BLaER1 treated with 17β-estradiol and CSF1 and Interleukin-3, amounts not matched to agents 10 nM and 100 nM (cell line): Measurements from ENCODE around the gene VEGFC.

Experiments used
- H3K27ac ChIP-seq, 11 experiments: shearing (Covaris generic); formaldehyde crosslinking; 2 replicates each; pipeline ENCODE4 v1.8.1; 2022
- H3K27me3 ChIP-seq, 11 experiments: shearing (Covaris generic); formaldehyde crosslinking; 2 replicates each; pipeline ENCODE4 v1.8.1; 2022
- H3K36me3 ChIP-seq, 11 experiments: shearing (Covaris generic); formaldehyde crosslinking; 2 replicates each; pipeline ENCODE4 v1.8.1; 2022
- H3K4me1 ChIP-seq, 10 experiments: shearing (Covaris generic); formaldehyde crosslinking; 2 replicates each; pipeline ENCODE4 v1.8.1; 2022
- H3K4me2 ChIP-seq, 11 experiments: shearing (Covaris generic); formaldehyde crosslinking; 2 replicates each; pipeline ENCODE4 v1.8.1; 2022
- H3K4me3 ChIP-seq, 10 experiments: shearing (Covaris generic); formaldehyde crosslinking; 2 replicates each; pipeline ENCODE4 v1.8.1; 2022
- H3K9ac ChIP-seq, 11 experiments: shearing (Covaris generic); formaldehyde crosslinking; 2 replicates each; pipeline ENCODE4 v1.8.1; 2022
- H3K9me3 ChIP-seq, 11 experiments: shearing (Covaris generic); formaldehyde crosslinking; replicated peaks in 1 of 11; 2 replicates each; pipeline ENCODE4 v1.8.1; 2022
- H4K20me1 ChIP-seq, 11 experiments: shearing (Covaris generic); formaldehyde crosslinking; 2 replicates each; pipeline ENCODE4 v1.8.1; 2022
- Cebpa-rat ChIP-seq, 11 experiments: shearing (Covaris generic); IDR thresholded peaks; 2 replicates each; pipeline ENCODE4 v1.8.1; 2022

The VEGFC gene

DNA sequence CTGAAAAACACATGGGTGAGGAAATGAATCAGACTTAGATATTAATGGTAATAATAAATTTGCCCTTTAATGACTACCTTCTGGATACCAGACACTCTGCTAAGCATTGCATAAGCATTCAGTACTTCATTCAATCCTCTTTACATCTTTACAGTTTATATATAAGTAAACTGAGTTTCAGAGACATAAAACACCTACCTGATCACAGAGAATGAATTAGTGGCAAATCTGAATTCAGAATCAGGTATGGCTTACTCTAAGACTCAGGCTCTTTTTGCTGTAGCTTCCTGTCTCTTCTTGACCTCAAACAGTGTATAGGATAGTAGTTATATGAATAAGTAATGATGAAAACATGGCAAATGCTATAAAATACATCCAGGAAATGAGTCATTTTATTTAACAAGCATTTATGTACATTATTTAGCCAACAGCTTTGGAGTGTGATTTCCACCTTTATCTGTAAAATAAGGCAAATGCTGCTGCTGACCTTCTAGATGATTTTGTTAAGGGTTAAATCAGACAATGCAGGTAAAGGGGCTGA lies 83.9 kb downstream of the VEGFC start:
- Histone ChIP-seq H4K20me1 (no peaks in the 10 kb centered on the region), H3K4me2 (no peak overlapping the region), H3K9me3 (no peaks in the 10 kb centered on the region), H3K27ac (no peak overlapping the region), H3K36me3 (no peaks in the 10 kb centered on the region), H3K4me3 (no peak overlapping the region), H3K9ac (no peak overlapping the region), H3K4me1 (no peaks in the 10 kb centered on the region), H3K27me3 (no peaks in the 10 kb centered on the region)
- TF ChIP-seq Cebpa-rat (IDR thresholded peaks at IDR 0.05), result no peak

DNA sequence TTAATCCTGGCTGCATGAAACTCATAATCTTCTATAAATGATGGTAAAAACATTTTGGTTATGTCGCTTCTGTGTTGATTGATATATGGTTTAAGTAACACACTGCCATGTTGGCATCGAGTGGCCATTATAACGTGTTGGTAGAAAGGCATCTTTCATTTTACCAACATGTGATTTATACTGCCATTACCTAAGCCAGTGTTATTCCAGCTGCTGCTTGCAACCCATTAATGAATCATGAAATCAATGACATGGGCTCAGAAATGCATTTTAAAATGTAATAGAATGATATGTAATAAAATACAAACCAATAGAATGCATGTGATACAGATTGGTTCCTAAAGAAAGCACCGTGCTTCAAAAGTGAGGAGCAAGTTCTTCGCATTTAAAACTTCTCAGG lies 102.0 kb downstream of the VEGFC start:
- Histone ChIP-seq H3K4me1 (no peaks in the 10 kb centered on the region), H3K4me3 (no peak overlapping the region), H3K36me3 (no peaks in the 10 kb centered on the region), H3K27me3 (no peaks in the 10 kb centered on the region), H3K4me2 (no peak overlapping the region), H3K9me3 (no peaks in the 10 kb centered on the region), H3K9ac (no peak overlapping the region), H3K27ac (no peak overlapping the region), H4K20me1 (no peaks in the 10 kb centered on the region)
- TF ChIP-seq Cebpa-rat (IDR thresholded peaks at IDR 0.05), result no peak

DNA sequence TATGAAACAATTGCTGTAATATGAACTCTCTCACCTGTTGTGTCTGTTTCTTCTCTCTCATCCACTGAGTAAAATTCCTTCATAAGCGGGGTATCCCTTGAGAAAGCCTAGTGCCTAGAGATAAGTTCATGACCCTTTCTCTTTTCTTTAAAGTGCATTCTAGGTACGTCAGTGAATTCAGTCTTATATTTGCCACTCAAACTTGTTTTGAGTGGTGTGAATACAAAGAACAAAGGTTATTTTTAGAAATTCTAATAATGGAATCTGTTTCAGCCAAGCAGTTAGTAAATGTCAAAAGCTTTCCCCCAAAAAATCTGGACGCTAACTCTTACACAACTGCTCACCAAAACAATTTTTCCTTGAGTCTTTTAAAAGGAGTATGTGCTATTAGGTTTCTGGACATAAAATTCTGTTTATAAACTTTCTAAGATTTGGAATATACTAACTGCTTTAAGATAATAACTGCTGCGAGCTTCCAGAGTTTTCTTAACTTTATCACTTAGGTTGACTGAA lies 112.0 kb downstream of the VEGFC start:
- no peak overlapping the region for H3K27ac ChIP-seq
- H3K27me3 ChIP-seq, result no peaks in the 10 kb centered on the region
- H4K20me1 ChIP-seq, result no peaks in the 10 kb centered on the region; a peak in 1 of 22 replicates
- no peak overlapping the region for H3K4me3 ChIP-seq
- no peaks in the 10 kb centered on the region for H3K9me3 ChIP-seq
- no peak for TF ChIP-seq Cebpa-rat (IDR thresholded peaks at IDR 0.05)
- no peaks in the 10 kb centered on the region for H3K4me1 ChIP-seq
- no peak overlapping the region for H3K4me2 ChIP-seq
- H3K9ac ChIP-seq, result no peak overlapping the region
- H3K36me3 ChIP-seq, result no peaks in the 10 kb centered on the region

DNA sequence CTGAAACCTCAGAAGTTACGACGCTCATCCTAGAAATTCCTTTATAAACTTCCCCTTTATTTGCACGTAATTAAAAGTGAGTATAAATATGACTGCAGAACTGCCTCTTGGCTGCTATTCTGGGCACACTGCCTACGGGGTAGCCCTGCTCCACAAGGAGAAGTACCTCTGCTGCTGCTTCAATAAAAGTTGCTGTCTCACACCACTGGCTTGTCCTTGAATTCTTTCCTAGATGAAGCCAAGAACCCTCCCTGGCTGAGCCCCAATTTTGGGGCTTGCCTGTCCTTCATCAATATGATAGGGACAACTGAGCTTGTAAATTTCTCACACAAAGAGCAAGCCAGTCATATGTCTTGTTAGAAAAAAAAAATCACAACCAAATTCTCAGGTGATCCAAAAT lies 115.8 kb downstream of the VEGFC start:
- no peaks in the 10 kb centered on the region; a peak in 1 of 22 replicates for H4K20me1 ChIP-seq
- no peak overlapping the region for H3K4me2 ChIP-seq
- no peak for TF ChIP-seq Cebpa-rat (IDR thresholded peaks at IDR 0.05)
- H3K27ac ChIP-seq, result no peak overlapping the region
- no peaks in the 10 kb centered on the region for H3K27me3 ChIP-seq
- no peaks in the 10 kb centered on the region for H3K4me1 ChIP-seq
- H3K36me3 ChIP-seq, result no peaks in the 10 kb centered on the region
- no peak overlapping the region for H3K4me3 ChIP-seq
- H3K9me3 ChIP-seq, result no peaks in the 10 kb centered on the region
- H3K9ac ChIP-seq, result no peak overlapping the region

DNA sequence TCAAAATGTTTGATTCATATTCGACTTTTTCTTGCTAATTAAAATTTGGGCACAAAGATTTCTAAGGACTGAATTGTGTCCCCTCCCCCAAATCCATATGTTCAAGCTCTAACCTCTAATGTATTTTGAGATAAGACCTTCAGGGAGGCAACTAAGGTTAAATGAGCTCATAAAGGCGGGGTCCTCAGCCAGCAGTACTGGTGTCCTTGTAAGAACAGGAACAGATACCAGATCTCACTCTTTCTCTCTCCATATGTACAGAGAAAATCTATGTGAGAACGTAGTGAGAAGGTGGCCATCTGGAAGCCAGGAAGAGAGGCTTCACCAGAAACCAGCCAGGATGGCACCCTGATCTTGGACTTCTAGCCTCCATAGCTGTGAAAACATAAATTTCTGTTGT lies 116.9 kb downstream of the VEGFC start:
- no peak overlapping the region for H3K4me3 ChIP-seq
- H3K27ac ChIP-seq, result no peak overlapping the region
- no peak overlapping the region for H3K9ac ChIP-seq
- no peak for TF ChIP-seq Cebpa-rat (IDR thresholded peaks at IDR 0.05)
- H3K4me2 ChIP-seq, result no peak overlapping the region
- no peaks in the 10 kb centered on the region for H3K9me3 ChIP-seq
- H3K4me1 ChIP-seq, result no peaks in the 10 kb centered on the region
- H3K27me3 ChIP-seq, result no peaks in the 10 kb centered on the region
- no peaks in the 10 kb centered on the region; a peak in 1 of 22 replicates for H4K20me1 ChIP-seq
- no peaks in the 10 kb centered on the region for H3K36me3 ChIP-seq

DNA sequence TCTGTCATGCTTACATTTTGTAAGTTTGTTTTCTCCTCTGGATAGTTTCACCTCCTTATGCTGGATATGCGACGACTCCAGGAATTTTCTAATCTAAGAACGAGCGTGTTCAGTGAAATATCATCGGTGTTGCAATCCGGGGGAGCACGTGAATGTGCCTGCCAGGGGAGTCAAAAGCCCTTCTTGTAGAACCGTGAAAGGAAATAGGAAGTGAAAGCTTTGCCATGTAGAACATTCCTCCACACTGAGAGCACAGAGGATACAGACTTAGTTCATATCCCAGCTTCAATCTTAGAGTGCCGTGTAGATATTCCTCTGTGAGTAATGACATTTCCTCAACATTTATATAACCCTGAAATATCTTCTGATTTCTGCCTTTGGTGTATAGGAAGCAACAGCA lies 121.2 kb downstream of the VEGFC start:
- Histone ChIP-seq H3K4me1 (no peaks in the 10 kb centered on the region), H3K27me3 (no peaks in the 10 kb centered on the region), H3K4me3 (no peak overlapping the region), H4K20me1 (no peaks in the 10 kb centered on the region), H3K9ac (no peak overlapping the region), H3K4me2 (no peak overlapping the region), H3K27ac (no peak overlapping the region), H3K9me3 (no peaks in the 10 kb centered on the region), H3K36me3 (no peaks in the 10 kb centered on the region)
- TF ChIP-seq Cebpa-rat (IDR thresholded peaks at IDR 0.05), result no peak

DNA sequence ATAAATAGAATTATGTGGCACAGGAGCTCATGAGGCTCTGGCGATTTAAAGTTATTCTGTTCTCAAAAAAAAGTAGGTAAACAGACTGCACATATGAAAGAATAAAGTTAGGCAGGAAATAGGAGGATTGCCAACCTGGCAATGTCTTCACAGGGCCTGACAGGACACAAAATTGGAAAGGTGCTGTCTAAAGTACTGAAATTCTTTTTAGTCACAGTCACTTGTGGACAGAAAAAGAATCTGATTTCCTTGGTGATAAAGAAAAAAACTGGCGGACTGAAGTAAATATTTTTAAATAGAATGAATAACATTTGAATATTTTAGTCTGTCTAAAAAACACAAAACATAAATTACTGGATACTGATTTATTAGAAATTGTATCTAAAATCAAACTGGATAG lies 124.4 kb downstream of the VEGFC start:
- H3K4me1 ChIP-seq, result no peaks in the 10 kb centered on the region
- no peaks in the 10 kb centered on the region for H4K20me1 ChIP-seq
- no peak overlapping the region for H3K9ac ChIP-seq
- no peaks in the 10 kb centered on the region for H3K9me3 ChIP-seq
- H3K4me2 ChIP-seq, result no peak overlapping the region
- no peak for TF ChIP-seq Cebpa-rat (IDR thresholded peaks at IDR 0.05)
- no peaks in the 10 kb centered on the region for H3K36me3 ChIP-seq
- no peaks in the 10 kb centered on the region for H3K27me3 ChIP-seq
- no peak overlapping the region for H3K4me3 ChIP-seq
- no peak overlapping the region for H3K27ac ChIP-seq

DNA sequence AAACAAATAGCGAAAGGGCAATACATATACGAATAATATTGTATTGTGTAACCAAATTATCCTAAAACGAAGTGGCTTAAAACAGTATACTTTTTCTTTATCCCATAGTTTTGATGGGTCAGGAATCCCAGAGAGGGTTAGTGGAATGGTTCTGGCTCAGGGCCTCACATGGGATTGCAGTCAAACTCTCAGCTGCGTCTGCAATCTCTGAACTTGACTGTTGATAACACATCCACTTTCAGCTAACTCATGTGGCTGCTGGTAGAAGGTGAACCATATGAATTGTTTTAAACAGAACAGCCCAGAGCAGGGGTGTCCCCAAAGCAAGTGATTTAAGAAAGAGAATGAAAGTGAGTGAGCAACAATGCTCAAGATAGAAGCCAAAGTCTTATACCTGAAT lies 127.8 kb downstream of the VEGFC start:
- H3K27me3 ChIP-seq, result no peaks in the 10 kb centered on the region
- H3K27ac ChIP-seq, result no peak overlapping the region
- H3K4me3 ChIP-seq, result no peak overlapping the region
- H4K20me1 ChIP-seq, result no peaks in the 10 kb centered on the region
- no peaks in the 10 kb centered on the region for H3K36me3 ChIP-seq
- H3K9me3 ChIP-seq, result no peaks in the 10 kb centered on the region
- TF ChIP-seq Cebpa-rat (IDR thresholded peaks at IDR 0.05), result no peak
- H3K9ac ChIP-seq, result no peak overlapping the region
- no peak overlapping the region for H3K4me2 ChIP-seq
- H3K4me1 ChIP-seq, result 0 out of 20 replicates have a peak, but pooled peaks cover 0 to 5% (median 0%) of the 10 kb centered on the region in 10 experiments

DNA sequence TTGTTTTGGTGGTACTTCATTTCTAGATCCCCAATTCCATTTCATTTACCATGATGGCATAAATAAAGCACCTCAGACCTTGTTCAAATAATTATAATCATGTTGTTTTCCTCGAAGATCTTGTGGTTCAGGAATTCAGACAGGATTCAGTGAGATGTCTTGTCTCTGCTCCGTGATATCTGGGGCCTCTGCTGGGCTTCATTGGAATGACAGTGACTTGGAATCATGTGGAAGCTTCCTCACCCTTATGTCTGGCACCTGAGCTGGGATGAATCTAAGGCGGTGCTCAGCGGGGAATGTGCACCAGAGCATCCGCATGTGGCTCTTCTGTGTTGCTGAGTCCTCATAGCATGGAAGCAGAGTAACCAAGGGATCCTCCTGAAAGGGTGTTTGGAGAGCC lies 132.2 kb downstream of the VEGFC start:
- Histone ChIP-seq H3K4me1 (0 out of 20 replicates have a peak, but pooled peaks cover 0 to 5% (median 0%) of the 10 kb centered on the region in 10 experiments), H3K27me3 (no peaks in the 10 kb centered on the region), H3K9ac (no peak overlapping the region), H3K27ac (no peak overlapping the region), H4K20me1 (no peaks in the 10 kb centered on the region), H3K4me3 (no peak overlapping the region), H3K4me2 (no peak overlapping the region), H3K9me3 (no peaks in the 10 kb centered on the region), H3K36me3 (no peaks in the 10 kb centered on the region)
- TF ChIP-seq Cebpa-rat (IDR thresholded peaks at IDR 0.05), result no peak

DNA sequence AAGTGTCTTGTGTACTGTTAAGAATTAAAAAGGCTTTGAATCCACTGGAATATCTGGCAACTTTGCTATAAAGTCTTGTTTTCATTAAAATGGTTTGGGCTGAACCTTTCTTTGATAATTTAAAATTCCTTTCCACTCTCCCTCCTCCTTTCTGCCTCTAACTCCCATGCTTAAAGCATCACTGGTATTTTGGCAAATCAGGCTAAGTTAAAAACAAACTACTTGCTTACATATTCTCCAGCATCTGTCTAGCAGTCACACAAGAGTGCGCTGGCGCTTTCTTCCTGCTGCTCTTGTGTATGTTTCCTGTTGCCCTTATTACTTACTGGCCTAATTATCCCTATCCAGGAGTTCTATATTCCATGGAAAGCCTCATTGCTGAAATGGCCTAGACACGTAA lies 136.6 kb downstream of the VEGFC start:
- no peak overlapping the region for H3K9ac ChIP-seq
- H3K27me3 ChIP-seq, result no peaks in the 10 kb centered on the region
- no peak overlapping the region for H3K4me3 ChIP-seq
- H3K4me2 ChIP-seq, result no peak overlapping the region
- no peaks in the 10 kb centered on the region for H3K9me3 ChIP-seq
- H4K20me1 ChIP-seq, result no peaks in the 10 kb centered on the region
- no peak overlapping the region for H3K27ac ChIP-seq
- H3K4me1 ChIP-seq, result 0 out of 20 replicates have a peak, but pooled peaks cover 0 to 3% (median 0%) of the 10 kb centered on the region in 10 experiments
- H3K36me3 ChIP-seq, result no peaks in the 10 kb centered on the region
- TF ChIP-seq Cebpa-rat (IDR thresholded peaks at IDR 0.05), result no peak
